Common myeloid progenitor, CD34-positive (primary cell): ENCODE data around the gene EGLN1.

Experiments used
- CTCF ChIA-PET: fragments of 350-600 bp; sonication (Branson Sonifier 250); formaldehyde crosslinking; loops from one replicate; lab custom pipeline; 2021; ENCODE audit warnings: antibody characterized with exemption; lab: Charles Lee
- POLR2A ChIA-PET: fragments of 350-600 bp; sonication (Branson Sonifier 250); formaldehyde crosslinking; loops from one replicate; lab custom pipeline; 2021; ENCODE audit warnings: antibody characterized with exemption; lab: Charles Lee
- DNase-seq, 3 donors: peaks; one replicate each; pipeline versions ENCODE4 v3.0.0 to v3.0.0-alpha.2; 2013
- H3K27ac ChIP-seq, 2 experiments: 1 replicate in 1 of 2; 2 replicates in 1 of 2; pipeline ENCODE4 v1.7.0; 2013; ENCODE audit warnings: inconsistent platforms in 2 of 2, low read length in 2 of 2, mild to moderate bottlenecking in 2 of 2, low read depth in 1 of 2, moderate library complexity in 1 of 2; ENCODE audit not compliant: severe bottlenecking in 2 of 2, insufficient read depth in 1 of 2, poor library complexity in 1 of 2
- H3K27me3 ChIP-seq, 5 experiments: replicated peaks in 2 of 5; 1 replicate in 3 of 5; 2 replicates in 2 of 5; pipeline versions ENCODE4 v1.6.1 to v1.7.0; 2013; ENCODE audit warnings: low read length in 4 of 5, mild to moderate bottlenecking in 2 of 5, moderate library complexity in 2 of 5, inconsistent platforms in 1 of 5; ENCODE audit not compliant: insufficient read depth in 5 of 5, control insufficient read depth in 4 of 5
- H3K36me3 ChIP-seq, 4 experiments: 1 replicate in 2 of 4; 2 replicates in 2 of 4; pipeline versions ENCODE4 v1.6.1 to v1.7.0; 2013; ENCODE audit warnings: low read length in 3 of 4, control low read depth in 1 of 4, mild to moderate bottlenecking in 1 of 4; ENCODE audit not compliant: control insufficient read depth in 4 of 4, insufficient read depth in 4 of 4
- H3K4me1 ChIP-seq, 4 experiments: 1 replicate in 3 of 4; 2 replicates in 1 of 4; pipeline versions ENCODE4 v1.6.1 to v1.7.1; 2013; ENCODE audit warnings: low read length in 3 of 4, mild to moderate bottlenecking in 3 of 4, control low read depth in 1 of 4, inconsistent platforms in 1 of 4, moderate library complexity in 1 of 4; ENCODE audit not compliant: control insufficient read depth in 4 of 4, insufficient read depth in 4 of 4; ENCODE audit errors: control extremely low read depth in 1 of 4
- H3K4me3 ChIP-seq, 7 experiments: 1 replicate in 4 of 7; 2 replicates in 3 of 7; pipeline versions ENCODE4 v1.5.1 to v1.7.0; 2013; ENCODE audit warnings: mild to moderate bottlenecking in 7 of 7, low read length in 6 of 7, moderate library complexity in 6 of 7, inconsistent platforms in 2 of 7, low read depth in 2 of 7, control low read depth in 1 of 7; ENCODE audit not compliant: insufficient read depth in 4 of 7, control insufficient read depth in 1 of 7; ENCODE audit errors: extremely low read depth in 1 of 7
- H3K9me3 ChIP-seq, 5 experiments: 1 replicate in 4 of 5; 2 replicates in 1 of 5; pipeline versions ENCODE4 v1.6.1 to v1.7.1; 2013; ENCODE audit warnings: low read length in 4 of 5, mild to moderate bottlenecking in 2 of 5, inconsistent platforms in 1 of 5, low read depth in 1 of 5, moderate library complexity in 1 of 5; ENCODE audit not compliant: control insufficient read depth in 4 of 5, insufficient read depth in 2 of 5; ENCODE audit errors: control extremely low read depth in 1 of 5
- WGBS: methylation state at CpG from one replicate; pipeline ENCODE4 v1.1.5; 2013; ENCODE audit not compliant: insufficient coverage; 5-methylcytosine and 5-hydroxymethylcytosine counted together

EGLN1 gene

DNA sequence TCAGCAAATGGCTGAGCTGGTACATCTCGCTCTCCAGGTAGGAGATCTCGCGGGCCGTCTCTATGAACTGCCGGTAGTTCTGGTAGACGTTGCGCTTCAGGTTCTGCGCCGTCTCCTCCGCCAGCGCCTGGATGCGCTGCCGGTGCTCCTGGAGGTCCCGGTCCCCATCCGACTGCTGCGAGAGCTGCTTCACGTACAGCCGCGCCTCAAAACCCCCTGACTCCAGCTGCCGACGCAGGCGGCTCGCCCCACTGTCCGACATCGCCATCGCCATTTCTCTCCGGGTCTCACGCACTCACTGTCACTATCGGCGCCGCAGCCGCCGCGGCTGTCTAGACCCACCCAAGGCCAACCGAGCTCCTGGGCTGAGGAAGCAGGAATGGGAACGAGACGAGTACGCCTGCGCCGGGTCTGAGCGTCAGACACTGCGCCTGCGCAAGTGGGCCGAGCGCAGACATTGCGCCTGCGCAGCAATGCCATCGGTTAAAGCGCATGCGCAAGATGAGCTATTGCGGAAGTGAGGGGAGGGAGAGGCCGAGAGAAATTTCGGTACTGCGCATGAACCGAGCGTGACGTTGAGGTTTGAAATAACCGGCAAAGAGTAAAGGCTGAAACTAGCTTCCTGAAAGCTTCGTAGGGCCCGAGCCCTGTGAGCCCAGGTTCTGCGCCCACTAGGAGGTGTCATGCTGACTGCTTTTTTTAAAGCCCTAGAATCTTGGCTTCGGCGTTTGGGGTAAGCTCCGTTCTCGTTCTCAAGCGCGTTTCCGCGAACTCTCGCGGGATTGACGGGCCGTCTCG, 84.4 kb downstream of the EGLN1 start, which contains the start of gene EXOC8:
Gene EXOC8 (minus strand): TSS at position 381 of the 798 bp plus-strand sequence. CDS start 107 bp downstream, at position 274.
- H3K36me3 ChIP-seq, result peaks cover 2 to 10% (median 3%) of the 10 kb centered on the region in 4 experiments
- H3K4me3 ChIP-seq, result peak within 1 kb of the TSS; percentile 89 to 100 (median 99)
- H3K9me3 ChIP-seq, result no peaks in the 10 kb centered on the region
- no peaks in the 10 kb centered on the region for H3K27me3 ChIP-seq
- ChIA-PET POLR2A (interaction anchor here (0.5 kb wide), 1 partner anchor 97 kb away, joined by 6 read pairs; no protein-coding TSS in a partner anchor), CTCF (interaction anchor here (0.8 to 2.3 kb wide), 5 partner anchors 12 to 22 kb away, joined by 3 to 16 read pairs (median 4); no protein-coding TSS in a partner anchor)
- peak; percentile 96 to 98 (median 97) for DNase-seq
- H3K4me1 ChIP-seq, result peaks cover 28 to 52% (median 44%) of the 10 kb centered on the region in 4 experiments
- peak within 1 kb of the TSS; percentile 99 for H3K27ac ChIP-seq
- WGBS, result 0% methylated on average over 69 of the region's 74 CpGs

DNA sequence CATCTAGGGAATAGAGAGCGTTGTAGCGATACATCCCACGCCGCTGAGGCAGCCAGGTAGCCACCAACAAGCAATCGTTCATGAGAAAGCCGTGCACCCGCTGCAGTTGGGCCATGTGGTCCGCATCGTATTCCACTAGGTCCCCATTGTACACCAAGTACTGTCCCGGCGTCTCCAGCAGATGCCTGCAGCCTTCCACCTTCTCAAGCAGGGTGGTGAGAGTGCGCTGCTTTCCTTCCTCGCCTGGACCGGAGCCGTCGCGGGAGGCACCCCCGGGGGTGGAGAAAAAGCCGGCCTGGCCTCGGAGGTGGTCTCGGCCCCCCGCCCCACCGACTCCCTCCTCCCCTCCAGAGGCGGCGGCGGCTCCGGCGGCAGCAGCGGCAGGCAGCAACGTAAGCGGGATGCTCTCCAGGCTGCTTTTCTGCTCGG, 85.0 kb downstream of the EGLN1 start:
- peaks cover 28 to 52% (median 44%) of the 10 kb centered on the region in 4 experiments for H3K4me1 ChIP-seq

DNA sequence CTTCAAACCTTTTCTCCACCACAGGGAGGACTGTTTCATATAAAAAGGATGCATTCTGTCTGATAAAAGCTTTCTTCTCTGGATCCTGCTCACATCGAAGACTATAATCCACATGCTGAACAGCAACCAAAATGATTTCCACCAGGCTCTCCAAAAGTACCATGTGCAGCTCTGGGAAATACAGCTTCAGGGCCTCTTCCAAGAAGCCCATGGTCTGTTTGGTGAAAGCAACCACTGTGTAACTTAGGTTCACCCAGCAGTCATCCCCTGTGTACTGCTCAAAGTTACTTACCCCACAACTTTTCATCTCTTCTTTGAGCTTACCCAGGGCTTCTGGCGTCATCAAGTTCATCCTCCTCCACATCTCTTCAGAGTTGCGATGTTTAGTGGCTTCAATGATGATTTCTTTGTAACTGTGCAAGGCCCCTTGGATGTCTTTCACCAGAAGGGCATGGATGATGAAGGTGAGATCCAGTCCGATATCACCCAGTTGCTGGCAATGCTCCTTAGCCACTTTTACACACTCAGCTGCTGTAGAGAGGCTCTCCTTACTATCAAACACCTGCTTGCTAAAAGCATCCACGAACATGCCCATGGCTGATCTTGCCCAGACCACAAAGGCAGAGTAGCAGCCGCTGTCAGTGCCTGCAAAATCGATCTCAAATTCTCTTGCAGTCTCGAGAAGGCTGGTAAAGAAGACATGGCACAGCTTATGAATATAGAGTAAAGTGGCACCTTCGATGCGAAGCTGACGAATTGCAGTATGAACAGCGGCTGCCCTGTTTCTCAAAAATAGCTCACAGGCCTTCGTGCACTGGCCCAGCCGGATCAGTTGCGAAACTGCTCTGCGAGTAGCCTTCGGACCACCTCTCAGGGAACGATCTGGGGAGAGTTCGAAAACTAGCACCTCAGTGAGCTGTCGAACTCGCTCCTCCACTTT, 86.2 kb downstream of the EGLN1 start:
- Histone ChIP-seq H3K9me3 (no peaks in the 10 kb centered on the region), H3K27ac (peak overlapping the region in 1 of 2 experiments; percentile 39), H3K4me1 (peaks cover 28 to 52% (median 44%) of the 10 kb centered on the region in 4 experiments), H3K27me3 (no peaks in the 10 kb centered on the region), H3K4me3 (peak overlapping the region in 6 of 7 experiments; percentile 89 to 100 (median 99)), H3K36me3 (peaks cover 0 to 11% (median 2%) of the 10 kb centered on the region in 4 experiments)
- no peak for DNase-seq
- ChIA-PET POLR2A (no interaction called here), CTCF (interaction anchor here (0.8 to 1.3 kb wide), 5 partner anchors 8 to 266 kb away, joined by 3 to 5 read pairs (median 3); no protein-coding TSS in a partner anchor)
- 94% methylated on average over 20 of the region's 21 CpGs for WGBS

More for the DNA sequence above, 85.0 kb downstream of the EGLN1 start:
- Histone ChIP-seq H3K4me3 (peak overlapping the region; percentile 89 to 100 (median 99)), H3K27me3 (no peaks in the 10 kb centered on the region), H3K27ac (peak overlapping the region; percentile 99), H3K36me3 (peaks cover 2 to 11% (median 3%) of the 10 kb centered on the region in 4 experiments), H3K9me3 (no peaks in the 10 kb centered on the region)
- no peak for DNase-seq
- ChIA-PET POLR2A (interaction anchor here (0.5 kb wide), 1 partner anchor 96 kb away, joined by 6 read pairs; no protein-coding TSS in a partner anchor), CTCF (interaction anchor here (0.8 to 1.3 kb wide), 3 partner anchors 9 to 265 kb away, joined by 3 to 5 read pairs (median 3); no protein-coding TSS in a partner anchor)
- under 1% methylated on average over 32 of the region's 32 CpGs for WGBS

DNA sequence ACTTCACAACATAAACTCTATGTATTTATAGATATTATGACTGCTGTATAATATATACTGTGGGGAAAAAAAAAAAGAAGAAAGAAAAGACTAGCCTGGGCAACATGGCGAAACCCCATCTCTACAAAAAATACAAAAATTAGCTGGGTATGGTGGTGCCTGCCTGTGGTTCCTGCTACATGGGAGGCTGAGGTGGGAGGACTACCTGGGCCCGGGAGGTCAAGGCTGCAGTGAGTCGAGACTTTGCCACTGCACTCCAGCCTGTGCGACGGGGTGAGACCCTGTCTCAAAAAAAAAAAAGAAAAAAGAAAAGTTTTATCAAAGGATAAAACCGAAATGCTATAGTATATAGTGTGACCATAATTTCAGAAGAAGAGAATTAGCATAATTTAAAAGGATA, 87.1 kb downstream of the EGLN1 start:
- CTCF ChIA-PET, result interaction anchor here (1.2 to 1.3 kb wide), 2 partner anchors 19 to 550 kb away, joined by 3 to 7 read pairs; no protein-coding TSS in a partner anchor
- no peaks in the 10 kb centered on the region for H3K9me3 ChIP-seq
- no peak overlapping the region for H3K27ac ChIP-seq
- no peaks in the 10 kb centered on the region for H3K27me3 ChIP-seq
- peaks cover 0 to 11% (median 2%) of the 10 kb centered on the region in 4 experiments for H3K36me3 ChIP-seq
- DNase-seq, result no peak
- peak overlapping the region in 2 of 7 experiments; percentile 31 to 89 for H3K4me3 ChIP-seq
- POLR2A ChIA-PET, result no interaction called here
- H3K4me1 ChIP-seq, result peaks cover 28 to 52% (median 44%) of the 10 kb centered on the region in 4 experiments
- 100% methylated on average over 1 of the region's 6 CpGs for WGBS

DNA sequence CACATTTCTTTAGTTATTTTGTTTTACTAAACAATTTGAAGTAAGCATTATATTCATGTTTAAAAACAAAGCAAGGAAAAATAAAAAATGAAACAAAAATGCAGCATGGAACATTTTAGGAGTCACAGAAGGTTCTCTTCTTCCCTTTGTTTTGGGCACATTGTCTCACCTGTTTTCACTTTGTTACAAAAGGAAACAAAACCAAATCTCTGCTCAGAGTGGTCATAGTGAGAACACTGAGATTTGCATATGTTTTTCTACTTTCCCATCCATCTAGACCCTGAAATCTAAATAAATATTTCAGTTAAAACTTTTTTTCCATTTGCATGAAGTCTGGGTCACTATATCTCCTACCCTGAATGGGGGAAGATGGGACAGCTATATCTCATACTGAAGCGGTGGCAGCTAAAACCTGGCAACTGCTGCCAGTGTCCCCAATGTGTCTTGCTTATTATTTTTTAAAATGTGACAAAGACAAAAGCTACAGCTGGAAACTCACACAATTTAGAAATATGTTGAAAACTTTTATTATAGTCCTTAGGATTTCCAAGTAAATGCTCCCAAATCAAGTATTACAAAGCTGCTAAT, 87.9 kb downstream of the EGLN1 start:
- DNase-seq, result no peak
- H3K4me1 ChIP-seq, result peaks cover 24 to 45% (median 39%) of the 10 kb centered on the region in 4 experiments
- ChIA-PET POLR2A (no interaction called here), CTCF (interaction anchor here (1.2 to 1.3 kb wide), 3 partner anchors 19 to 551 kb away, joined by 3 to 7 read pairs (median 3); no protein-coding TSS in a partner anchor)
- peak overlapping the region in 4 of 7 experiments; percentile 2 to 45 (median 4) for H3K4me3 ChIP-seq
- 80% methylated on average over 1 of the region's 1 CpG for WGBS
- peaks cover 0 to 11% (median 2%) of the 10 kb centered on the region in 4 experiments for H3K36me3 ChIP-seq
- H3K27me3 ChIP-seq, result no peaks in the 10 kb centered on the region
- no peak overlapping the region for H3K27ac ChIP-seq
- H3K9me3 ChIP-seq, result no peaks in the 10 kb centered on the region

DNA sequence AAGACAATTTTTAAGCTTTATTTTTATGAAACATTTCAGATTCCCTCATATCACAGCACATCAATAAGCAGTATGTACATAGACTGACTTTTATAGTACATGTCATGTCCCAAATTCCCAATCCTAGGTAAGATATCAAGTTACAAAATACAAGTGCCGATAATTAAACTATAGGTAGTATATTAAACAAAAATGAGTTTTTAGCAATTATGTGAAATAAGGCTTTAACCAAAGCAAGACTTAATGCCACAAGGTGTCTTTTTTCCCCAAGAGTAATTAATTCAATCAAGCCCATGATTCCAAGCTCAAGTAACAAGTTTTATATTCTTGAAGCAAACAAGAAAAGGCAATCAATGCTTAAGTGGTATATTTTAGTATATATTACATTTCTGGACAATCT, 89.3 kb downstream of the EGLN1 start:
- Histone ChIP-seq H3K9me3 (no peaks in the 10 kb centered on the region), H3K27me3 (no peaks in the 10 kb centered on the region), H3K36me3 (peaks cover 0 to 11% (median 2%) of the 10 kb centered on the region in 4 experiments), H3K27ac (no peak overlapping the region), H3K4me1 (peaks cover 23 to 37% (median 32%) of the 10 kb centered on the region in 4 experiments), H3K4me3 (no peak overlapping the region)
- no peak for DNase-seq
- POLR2A ChIA-PET, result no interaction called here
- CTCF ChIA-PET, result interaction anchor here (1.4 kb wide), 1 partner anchor 19 kb away, joined by 5 read pairs; no protein-coding TSS in a partner anchor
- no CpG with 5 or more reads among the region's 1 CpG for WGBS
